ENCODE measurements around the gene XCL1.

XCL1 gene

GRCh38 chr1:168607872-168608428 lies 31.5 kb downstream of the XCL1 start:
- DNase-seq, result no peak

- no peak for DNase-seq
These were observed 32.7 kb downstream of the XCL1 start for GRCh38 chr1:168608796-168609715.

GRCh38 chr1:168609741-168610510 lies 33.5 kb downstream of the XCL1 start:
- no peak for DNase-seq

- no peak for DNase-seq
These were observed 36.6 kb downstream of the XCL1 start for GRCh38 chr1:168613038-168613451.

GRCh38 chr1:168613691-168614231 lies 37.4 kb downstream of the XCL1 start:
- DNase-seq, result no peak

GRCh38 chr1:168614235-168614634 lies 37.8 kb downstream of the XCL1 start:
- no peak for DNase-seq

GRCh38 chr1:168615965-168616364 lies 39.6 kb downstream of the XCL1 start:
- DNase-seq, result no peak

- DNase-seq, result no peak
These were observed 41.8 kb downstream of the XCL1 start for GRCh38 chr1:168617974-168618750.

GRCh38 chr1:168618886-168619285 lies 42.5 kb downstream of the XCL1 start:
- DNase-seq, result no peak

- DNase-seq, result no peak
These were observed 45.0 kb downstream of the XCL1 start for GRCh38 chr1:168621356-168621755.

GRCh38 chr1:168623003-168623828 lies 46.8 kb downstream of the XCL1 start:
- DNase-seq, result no peak

- DNase-seq, result no peak
These were observed 47.4 kb downstream of the XCL1 start for GRCh38 chr1:168623831-168624230.

- no peak for DNase-seq
These were observed 49.9 kb downstream of the XCL1 start for GRCh38 chr1:168626326-168626725.

- no peak for DNase-seq
These were observed 51.0 kb downstream of the XCL1 start for GRCh38 chr1:168627370-168627769.

- no peak for DNase-seq
These were observed 52.4 kb downstream of the XCL1 start for GRCh38 chr1:168628807-168629206.

- no peak for DNase-seq
These were observed 53.1 kb downstream of the XCL1 start for GRCh38 chr1:168629466-168629865.
